ENCODE data around the gene FDX2. TPM values are rescaled to one million over a fixed set of nuclear protein-coding genes. Genes with fewer than 3 reads are reported as not detected.
A peak's percentile ranks its signal among the peaks of the same experiment; 100 is the strongest.

FDX2 gene
- polyA plus RNA-seq, 3 donors, result 14.5 to 23.3 (median 20.6) TPM

GRCh38 chr19:10317857-10318462 lies 2.1 kb upstream of the FDX2 start:
- no peak for DNase-seq (ENCODE audit: extremely low read depth in 1 of 11, low read depth in 9 of 11, low spot score in 4 of 11)

- DNase-seq (ENCODE audit: extremely low read depth in 1 of 11, low read depth in 9 of 11, low spot score in 4 of 11), result no peak
Measured at GRCh38 chr19:10317045-10317856, 1.4 kb upstream of the FDX2 start.

GRCh38 chr19:10316229-10317044 lies 622 bp upstream of the FDX2 start:
- no peak for DNase-seq (ENCODE audit: extremely low read depth in 1 of 11, low read depth in 9 of 11, low spot score in 4 of 11)

- DNase-seq (ENCODE audit: extremely low read depth in 1 of 11, low read depth in 9 of 11, low spot score in 4 of 11), result no peak
Measured at GRCh38 chr19:10309423-10309822, 6.4 kb downstream of the FDX2 start, which contains the start of gene ZGLP1. TSS of gene ZGLP1 (minus strand) at chr19:10309815.

- no peak for DNase-seq (ENCODE audit: extremely low read depth in 1 of 11, low read depth in 9 of 11, low spot score in 4 of 11)
Measured at GRCh38 chr19:10306327-10306726, 9.5 kb downstream of the FDX2 start.

GRCh38 chr19:10305139-10305806 lies 10.5 kb downstream of the FDX2 start:
- DNase-seq (ENCODE audit: extremely low read depth in 1 of 11, low read depth in 9 of 11, low spot score in 4 of 11), result no peak

- DNase-seq (ENCODE audit: extremely low read depth in 1 of 11, low read depth in 9 of 11, low spot score in 4 of 11), result no peak
Measured at GRCh38 chr19:10299545-10300458, 16.0 kb downstream of the FDX2 start.

- no peak for DNase-seq (ENCODE audit: extremely low read depth in 1 of 11, low read depth in 9 of 11, low spot score in 4 of 11)
Measured at GRCh38 chr19:10295847-10296591, 19.8 kb downstream of the FDX2 start.

GRCh38 chr19:10295305-10295846 lies 20.4 kb downstream of the FDX2 start:
- DNase-seq (ENCODE audit: extremely low read depth in 1 of 11, low read depth in 9 of 11, low spot score in 4 of 11), result no peak

GRCh38 chr19:10294368-10294697 lies 21.5 kb downstream of the FDX2 start:
- no peak for DNase-seq (ENCODE audit: extremely low read depth in 1 of 11, low read depth in 9 of 11, low spot score in 4 of 11)

GRCh38 chr19:10293637-10294367 lies 22.0 kb downstream of the FDX2 start:
- DNase-seq (ENCODE audit: extremely low read depth in 1 of 11, low read depth in 9 of 11, low spot score in 4 of 11), result no peak

- DNase-seq (ENCODE audit: extremely low read depth in 1 of 11, low read depth in 9 of 11, low spot score in 4 of 11), result no peak
Measured at GRCh38 chr19:10292789-10293636, 22.8 kb downstream of the FDX2 start.

- DNase-seq (ENCODE audit: extremely low read depth in 1 of 11, low read depth in 9 of 11, low spot score in 4 of 11), result peak in 1 of 11 donors; percentile 56
Measured at GRCh38 chr19:10292206-10292788, 23.5 kb downstream of the FDX2 start.

- DNase-seq (ENCODE audit: extremely low read depth in 1 of 11, low read depth in 9 of 11, low spot score in 4 of 11), result no peak
Measured at GRCh38 chr19:10291554-10292205, 24.1 kb downstream of the FDX2 start.

- no peak for DNase-seq (ENCODE audit: extremely low read depth in 1 of 11, low read depth in 9 of 11, low spot score in 4 of 11)
Measured at GRCh38 chr19:10290876-10291553, 24.8 kb downstream of the FDX2 start.
